NCI-H748 treated with DMSO at 0.1 percent for 48 hours (cell line): ENCODE data around the gene HEMK1.

Experiments
- DNase-seq: peaks from one replicate; lab custom pipeline; 2025; lab: John Stamatoyannopoulos, UW

HEMK1 gene

GRCh38 chr3:50644561-50644960 lies 75.2 kb downstream of the HEMK1 start:
- no peak for DNase-seq

- DNase-seq, result no peak
Measured at GRCh38 chr3:50645378-50645777, 76.1 kb downstream of the HEMK1 start.
